SH-SY5Y (cell line): ENCODE measurements around the gene ZNF683.

Source experiments
- GATA2 ChIP-seq: IDR thresholded peaks from 2 replicates; pipeline ENCODE4 v1.6.1; 2011; ENCODE audit warnings: mild to moderate bottlenecking, low read depth, low read length
- GATA3 ChIP-seq: IDR thresholded peaks from 2 replicates; pipeline ENCODE4 v1.6.1; 2011; ENCODE audit warnings: low read depth, mild to moderate bottlenecking, low read length, moderate library complexity

- no peak for TF ChIP-seq GATA3
- no peak for TF ChIP-seq GATA2
Measured at GRCh38 chr1:26344147-26344920, 28.2 kb downstream of the ZNF683 start.
